Astrocyte (in vitro differentiated cells and primary cell): ENCODE data around the gene SRPK1. TPM values are rescaled to one million over a fixed set of nuclear protein-coding genes. Genes with fewer than 3 reads are reported as not detected.

Source experiments
- DNase-seq: peaks from one replicate; pipeline ENCODE4 v3.0.0-alpha.2; 2010; ENCODE audit warnings: low read depth
- FAIRE-seq: peaks from 2 replicates; lab custom pipeline; 2011; peaks lifted over from hg19 to GRCh38; lab: Jason Lieb, UNC
- H2AFZ ChIP-seq: 2 replicates; pipeline ENCODE4 v1.6.0; 2012; ENCODE audit warnings: low read depth, low read length, inconsistent platforms
- H3K27ac ChIP-seq: 2 replicates; pipeline ENCODE4 v1.5.1; 2011; ENCODE audit warnings: low read depth, low read length, inconsistent platforms
- H3K27me3 ChIP-seq: 2 replicates; pipeline ENCODE4 v1.6.0; 2011; ENCODE audit warnings: low read length, inconsistent platforms; ENCODE audit not compliant: insufficient read depth
- H3K36me3 ChIP-seq: 2 replicates; pipeline ENCODE4 v1.5.1; 2011; ENCODE audit warnings: low read length, inconsistent platforms; ENCODE audit not compliant: insufficient read depth
- H3K4me1 ChIP-seq: 2 replicates; pipeline ENCODE4 v1.5.1; 2011; ENCODE audit warnings: low read length, inconsistent platforms; ENCODE audit not compliant: insufficient read depth
- H3K4me2 ChIP-seq: 2 replicates; pipeline ENCODE4 v1.6.0; 2012; ENCODE audit warnings: low read length, inconsistent platforms
- H3K4me3 ChIP-seq: 2 replicates; pipeline ENCODE4 v1.5.1; 2011; ENCODE audit warnings: low read depth, mild to moderate bottlenecking, low read length, inconsistent platforms; ENCODE audit not compliant: insufficient read depth
- H3K79me2 ChIP-seq: 2 replicates; pipeline ENCODE4 v1.6.0; 2012; ENCODE audit warnings: mild to moderate bottlenecking, low read length, inconsistent platforms; ENCODE audit not compliant: insufficient read depth
- H3K9ac ChIP-seq: 2 replicates; pipeline ENCODE4 v1.6.0; 2012; ENCODE audit warnings: mild to moderate bottlenecking, low read length, inconsistent platforms
- H3K9me3 ChIP-seq: 2 replicates; pipeline ENCODE4 v1.5.1; 2012; ENCODE audit warnings: low read depth, mild to moderate bottlenecking, low read length, inconsistent platforms; ENCODE audit not compliant: insufficient read depth
- H4K20me1 ChIP-seq: 2 replicates; pipeline ENCODE4 v1.6.0; 2012; ENCODE audit warnings: low read length, inconsistent platforms; ENCODE audit not compliant: insufficient read depth
- H3K27ac Mint-ChIP-seq: one replicate; pipeline ENCODE4 v1.8.0; 2021; ENCODE audit warnings: mild to moderate bottlenecking, mixed read lengths; ENCODE audit not compliant: unreplicated experiment
- H3K27me3 Mint-ChIP-seq: one replicate; pipeline ENCODE4 v1.8.0; 2021; ENCODE audit warnings: low read depth, mixed read lengths; ENCODE audit not compliant: unreplicated experiment
- H3K36me3 Mint-ChIP-seq: one replicate; pipeline ENCODE4 v1.8.0; 2021; ENCODE audit warnings: low read depth, mixed read lengths; ENCODE audit not compliant: unreplicated experiment
- H3K4me1 Mint-ChIP-seq: one replicate; pipeline ENCODE4 v1.8.0; 2021; ENCODE audit warnings: low read depth, mixed read lengths; ENCODE audit not compliant: unreplicated experiment
- H3K4me3 Mint-ChIP-seq: one replicate; pipeline ENCODE4 v1.8.0; 2021; ENCODE audit warnings: mild to moderate bottlenecking, moderate library complexity, mixed read lengths; ENCODE audit not compliant: unreplicated experiment
- H3K9me3 Mint-ChIP-seq: one replicate; pipeline ENCODE4 v1.8.0; 2021; ENCODE audit warnings: mild to moderate bottlenecking, mixed read lengths; ENCODE audit not compliant: unreplicated experiment
- EZH2 ChIP-seq: IDR thresholded peaks from 2 replicates; pipeline ENCODE4 v1.6.1; 2012; ENCODE audit warnings: mild to moderate bottlenecking, low read length, inconsistent platforms; ENCODE audit not compliant: insufficient read depth
- total RNA-seq: library from RNA; stranded (reverse); gene quantifications from 2 replicates; pipeline ENCODE4 v1.2.1, GENCODE V29; 2021
- TF ChIP-seq, protein P1 (sequence below): IDR thresholded peaks from 2 replicates; pipeline ENCODE4 v1.5.1; 2011; ENCODE audit warnings: low read depth, mild to moderate bottlenecking, inconsistent platforms, low read length, moderate library complexity; ENCODE audit not compliant: insufficient read depth

The SRPK1 gene
- total RNA-seq, 1 donor from 2014 or later: 58.6 TPM

- Mint-ChIP-seq H3K27ac (no peak overlapping the region), H3K9me3 (peaks cover 5% of the 10 kb centered on the region), H3K36me3 (peaks cover 2% of the 10 kb centered on the region), H3K4me3 (no peak overlapping the region), H3K27me3 (peaks cover 26% of the 10 kb centered on the region), H3K4me1 (no peaks in the 10 kb centered on the region)
- DNase-seq (no peak), FAIRE-seq (no peak)
- TF ChIP-seq EZH2: no peak
- TF ChIP-seq, protein P1, sequence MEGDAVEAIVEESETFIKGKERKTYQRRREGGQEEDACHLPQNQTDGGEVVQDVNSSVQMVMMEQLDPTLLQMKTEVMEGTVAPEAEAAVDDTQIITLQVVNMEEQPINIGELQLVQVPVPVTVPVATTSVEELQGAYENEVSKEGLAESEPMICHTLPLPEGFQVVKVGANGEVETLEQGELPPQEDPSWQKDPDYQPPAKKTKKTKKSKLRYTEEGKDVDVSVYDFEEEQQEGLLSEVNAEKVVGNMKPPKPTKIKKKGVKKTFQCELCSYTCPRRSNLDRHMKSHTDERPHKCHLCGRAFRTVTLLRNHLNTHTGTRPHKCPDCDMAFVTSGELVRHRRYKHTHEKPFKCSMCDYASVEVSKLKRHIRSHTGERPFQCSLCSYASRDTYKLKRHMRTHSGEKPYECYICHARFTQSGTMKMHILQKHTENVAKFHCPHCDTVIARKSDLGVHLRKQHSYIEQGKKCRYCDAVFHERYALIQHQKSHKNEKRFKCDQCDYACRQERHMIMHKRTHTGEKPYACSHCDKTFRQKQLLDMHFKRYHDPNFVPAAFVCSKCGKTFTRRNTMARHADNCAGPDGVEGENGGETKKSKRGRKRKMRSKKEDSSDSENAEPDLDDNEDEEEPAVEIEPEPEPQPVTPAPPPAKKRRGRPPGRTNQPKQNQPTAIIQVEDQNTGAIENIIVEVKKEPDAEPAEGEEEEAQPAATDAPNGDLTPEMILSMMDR: no peak
- Histone ChIP-seq H3K4me3 (no peak overlapping the region), H3K9ac (no peak overlapping the region), H2AFZ (no peak overlapping the region), H4K20me1 (no peaks in the 10 kb centered on the region), H3K27me3 (no peaks in the 10 kb centered on the region), H3K9me3 (no peaks in the 10 kb centered on the region), H3K4me1 (no peaks in the 10 kb centered on the region), H3K79me2 (no peaks in the 10 kb centered on the region), H3K4me2 (no peak overlapping the region), H3K27ac (no peak overlapping the region), H3K36me3 (no peaks in the 10 kb centered on the region)
Measured at GRCh38 chr6:35931120-35931561, 10.2 kb upstream of the SRPK1 start.

- H3K9me3 Mint-ChIP-seq: peaks cover 5% of the 10 kb centered on the region
- no peaks in the 10 kb centered on the region for H3K4me1 Mint-ChIP-seq
- peaks cover 23% of the 10 kb centered on the region for H3K27me3 Mint-ChIP-seq
- H3K9me3 ChIP-seq: no peaks in the 10 kb centered on the region
- no peaks in the 10 kb centered on the region for H3K4me1 ChIP-seq
- DNase-seq: no peak
- no peaks in the 10 kb centered on the region for H3K27me3 ChIP-seq
- no peak overlapping the region for H3K27ac Mint-ChIP-seq
- no peak overlapping the region for H3K4me3 Mint-ChIP-seq
- no peak overlapping the region for H2AFZ ChIP-seq
- H3K27ac ChIP-seq: no peak overlapping the region
- H3K36me3 ChIP-seq: no peaks in the 10 kb centered on the region
- H3K36me3 Mint-ChIP-seq: peaks cover 2% of the 10 kb centered on the region
- H3K4me2 ChIP-seq: no peak overlapping the region
- H3K9ac ChIP-seq: no peak overlapping the region
- no peak for FAIRE-seq
- no peaks in the 10 kb centered on the region for H3K79me2 ChIP-seq
- no peak overlapping the region for H3K4me3 ChIP-seq
- TF ChIP-seq EZH2: no peak
- TF ChIP-seq, protein P1: no peak
- H4K20me1 ChIP-seq: no peaks in the 10 kb centered on the region
Measured at GRCh38 chr6:35929601-35930000, 8.7 kb upstream of the SRPK1 start.

DNA sequence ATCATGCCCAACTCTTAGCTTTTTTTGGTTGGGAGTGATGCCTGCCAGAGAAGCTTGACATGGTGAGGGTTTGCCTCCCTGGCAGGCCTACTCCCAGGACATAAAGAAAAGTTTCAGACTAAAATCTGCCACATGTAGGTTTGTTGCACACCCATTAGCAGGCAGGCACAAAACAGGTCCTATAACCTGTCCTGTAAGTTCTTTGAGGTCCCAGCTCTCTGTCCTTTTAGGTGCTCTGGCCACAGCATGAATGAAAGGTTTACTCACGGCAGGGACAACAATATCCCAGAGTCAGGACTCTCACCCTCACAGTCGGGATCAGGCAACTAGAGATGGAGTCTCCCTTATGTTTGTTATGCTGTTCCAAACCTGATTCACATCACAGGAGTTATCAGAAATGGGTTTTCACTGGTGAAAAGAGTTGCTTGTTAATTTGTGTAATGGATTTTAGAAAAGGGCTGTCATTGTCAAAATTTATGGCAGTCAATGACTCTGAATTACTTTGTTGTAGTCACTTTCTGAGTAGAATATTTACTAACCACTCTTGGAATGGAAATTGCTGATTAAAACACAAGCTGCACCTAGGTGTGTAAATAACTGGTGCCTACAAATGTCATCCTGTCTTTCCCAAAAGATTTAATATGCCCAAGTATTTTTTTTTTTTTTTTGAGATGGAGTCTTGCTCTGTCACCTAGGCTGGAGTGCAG is 5.8 kb upstream of the SRPK1 start:
- Mint-ChIP-seq H3K4me1 (peaks cover 2% of the 10 kb centered on the region), H3K36me3 (no peaks in the 10 kb centered on the region), H3K4me3 (no peak overlapping the region), H3K27ac (no peak overlapping the region), H3K27me3 (peaks cover 4% of the 10 kb centered on the region), H3K9me3 (peaks cover 2% of the 10 kb centered on the region)
- FAIRE-seq: no peak
- no peak overlapping the region for H3K4me3 ChIP-seq
- no peak overlapping the region for H3K9ac ChIP-seq
- no peaks in the 10 kb centered on the region for H3K36me3 ChIP-seq
- TF ChIP-seq, protein P1: no peak
- TF ChIP-seq EZH2: no peak
- H4K20me1 ChIP-seq: no peaks in the 10 kb centered on the region
- no peaks in the 10 kb centered on the region for H3K27me3 ChIP-seq
- H2AFZ ChIP-seq: no peak overlapping the region
- no peaks in the 10 kb centered on the region for H3K79me2 ChIP-seq
- no peak for DNase-seq
- H3K4me1 ChIP-seq: no peaks in the 10 kb centered on the region
- no peak overlapping the region for H3K27ac ChIP-seq
- H3K9me3 ChIP-seq: no peaks in the 10 kb centered on the region
- no peak overlapping the region for H3K4me2 ChIP-seq
